ENCODE data around the gene VWF. TPM values are rescaled to one million over a fixed set of nuclear protein-coding genes. Genes with fewer than 3 reads are reported as not detected.

Gene VWF
- 0.05 to 0.24 TPM (median 0.15 TPM) in 5 replicates for total RNA-seq (2022; extraction: Qiagen RNA extraction)

GRCh38 chr12:6124411-6125309, at the start of gene VWF:
Gene VWF, minus strand, starts transcription at chr12:6124670. Its CDS starts 1,474 bp downstream, at chr12:6123196.

GRCh38 chr12:5945071-5946008, 179.1 kb downstream of the VWF start, which contains the start of gene ANO2:
Gene ANO2, minus strand, starts transcription at chr12:5945259. Its CDS starts 42 bp downstream, at chr12:5945217.

Other genes starting within 250 kb of the VWF start
- 0.07 to 0.21 TPM (median 0.15 TPM) in 5 replicates for gene ANO2, start 179.4 kb downstream of the VWF start, total RNA-seq (2022; extraction: Qiagen RNA extraction)
- 257 to 288 TPM (median 273 TPM) in 5 replicates for gene CD9, start 75.7 kb upstream of the VWF start, total RNA-seq (2022; extraction: Qiagen RNA extraction)
- 0.23 to 0.37 TPM (median 0.28 TPM) in 5 replicates for gene PLEKHG6, start 186.0 kb upstream of the VWF start, total RNA-seq (2022; extraction: Qiagen RNA extraction)
- gene TNFRSF1A, start 217.4 kb upstream of the VWF start, total RNA-seq (2022; extraction: Qiagen RNA extraction): 401 to 704 TPM (median 482 TPM) in 5 replicates